HCT116 (cell line): ENCODE data around the gene TOM1. TPM values are rescaled to one million over a fixed set of nuclear protein-coding genes. Genes with fewer than 3 reads are reported as not detected.

Experiments used
- ATAC-seq: fragments of 200-7000 bp; cut with Tn5 transposase; 2 replicates; pipeline ENCODE4 v1.9.1; 2020; ENCODE audit warnings: mild to moderate bottlenecking, moderate library complexity
- BruUV-seq: library from RNA; stranded (reverse); fragments of 400-500 nt; replicated peaks from 2 replicates; lab custom pipeline; 2021; lab: Mats Ljungman, UMichigan
- CTCF ChIA-PET: fragments of 300-600 bp; sonication (Branson Sonifier 250); formaldehyde crosslinking; loops from one replicate; lab custom pipeline; 2021; ENCODE audit warnings: antibody characterized with exemption; lab: Charles Lee
- POLR2A ChIA-PET: fragments of 300-600, 350-600 bp; sonication (Branson Sonifier 250); formaldehyde crosslinking; loops from one replicate; lab custom pipeline; 2021; ENCODE audit warnings: antibody characterized with exemption; lab: Charles Lee
- RAD21 ChIA-PET, 2 experiments: fragments of 300-600 bp; sonication (Branson Sonifier 250); formaldehyde crosslinking; loops; one replicate each; lab custom pipeline; 2023; ENCODE audit warnings: low total read pairs in 2 of 2; ENCODE audit not compliant: uncharacterized antibody in 2 of 2, unreplicated experiment in 2 of 2, low non-redundant PET in 1 of 2; lab: Charles Lee
- DNase-seq: peaks from one replicate; pipeline ENCODE4 v3.0.0-alpha.2; 2010; ENCODE audit warnings: low read depth, low spot score
- H2AFZ ChIP-seq: fragments of 200-600 bp; shearing (Covaris generic), sonication (generic); 2 replicates; pipeline ENCODE4 v1.6.1; 2017; ENCODE audit warnings: low read depth, mixed run types, mixed read lengths, antibody characterized with exemption, low read length; ENCODE audit not compliant: poor library complexity, severe bottlenecking
- H3K27ac ChIP-seq: 2 replicates; pipeline ENCODE4 v1.5.1; 2012; ENCODE audit warnings: low read depth, low read length
- H3K27me3 ChIP-seq: fragments of 200-600 bp; sonication (generic); 2 replicates; pipeline ENCODE4 v1.6.1; 2016; ENCODE audit warnings: mixed run types, low read length, mixed read lengths; ENCODE audit not compliant: insufficient read depth
- H3K36me3 ChIP-seq, 2 experiments: fragments of 200-500 bp in 1 of 2; fragments of 200-600 bp in 1 of 2; sonication (Bioruptor generic) in 1 of 2; sonication (generic) in 1 of 2; 2 replicates each; pipeline versions ENCODE4 v1.5.1 to v1.6.1; 2014 to 2016; ENCODE audit warnings: low read length in 2 of 2, inconsistent platforms in 1 of 2, mixed read lengths in 1 of 2, mixed run types in 1 of 2; ENCODE audit not compliant: insufficient read depth in 2 of 2, control insufficient read depth in 1 of 2
- H3K4me1 ChIP-seq, 2 experiments: fragments of 200-600 bp in 1 of 2; sonication (generic) in 1 of 2; 2 replicates each; pipeline versions ENCODE4 v1.5.1 to v1.6.1; 2012 to 2017; ENCODE audit warnings: low read length in 2 of 2, inconsistent platforms in 1 of 2, mild to moderate bottlenecking in 1 of 2, mixed read lengths in 1 of 2, mixed run types in 1 of 2, moderate library complexity in 1 of 2; ENCODE audit not compliant: insufficient read depth in 2 of 2, control insufficient read depth in 1 of 2
- H3K4me2 ChIP-seq: fragments of 200-600 bp; sonication (generic); 2 replicates; pipeline ENCODE4 v1.6.1; 2017; ENCODE audit warnings: mixed run types, low read length, mixed read lengths
- H3K4me3 ChIP-seq, 2 experiments: fragments of 200-600 bp in 1 of 2; sonication (generic) in 1 of 2; replicated peaks in 1 of 2; 2 replicates each; pipeline ENCODE4 v1.5.1; 2011 to 2016; ENCODE audit warnings: low read length in 2 of 2, control low read depth in 1 of 2, low read depth in 1 of 2, mild to moderate bottlenecking in 1 of 2, mixed read lengths in 1 of 2, mixed run types in 1 of 2
- H3K79me2 ChIP-seq: fragments of 200-600 bp; sonication (generic); 2 replicates; pipeline ENCODE4 v1.6.1; 2017; ENCODE audit warnings: mild to moderate bottlenecking, mixed run types, low read length, moderate library complexity, mixed read lengths; ENCODE audit not compliant: insufficient read depth
- H3K9ac ChIP-seq: fragments of 200-600 bp; sonication (generic); 2 replicates; pipeline ENCODE4 v1.6.1; 2016; ENCODE audit warnings: low read length, mixed read lengths
- H3K9me2 ChIP-seq: fragments of 200-600 bp; sonication (generic), shearing (Covaris generic); 2 replicates; pipeline ENCODE4 v1.6.1; 2017; ENCODE audit warnings: mixed run types, mild to moderate bottlenecking, moderate library complexity; ENCODE audit not compliant: insufficient read depth
- H3K9me3 ChIP-seq, 2 experiments: fragments of 200-500 bp in 1 of 2; fragments of 200-600 bp in 1 of 2; sonication (Bioruptor generic) in 1 of 2; sonication (generic) in 1 of 2; 2 replicates each; pipeline ENCODE4 v1.6.1; 2014 to 2017; ENCODE audit warnings: low read length in 2 of 2, mixed read lengths in 2 of 2, inconsistent platforms in 1 of 2, low read depth in 1 of 2, mild to moderate bottlenecking in 1 of 2, mixed run types in 1 of 2, moderate library complexity in 1 of 2; ENCODE audit not compliant: control insufficient read depth in 1 of 2, insufficient read depth in 1 of 2
- H4K20me1 ChIP-seq: fragments of 200-600 bp; sonication (generic), shearing (Covaris generic); 2 replicates; pipeline ENCODE4 v1.6.1; 2017; ENCODE audit warnings: mixed run types, mild to moderate bottlenecking, moderate library complexity; ENCODE audit not compliant: insufficient read depth
- CEBPB ChIP-seq: IDR thresholded peaks from 2 replicates; pipeline ENCODE4 v1.6.1; 2012; ENCODE audit warnings: low read depth
- EGR1 ChIP-seq: IDR thresholded peaks from 2 replicates; pipeline ENCODE4 v1.6.1; 2012; ENCODE audit warnings: low read depth
- EZH2 ChIP-seq: fragments of 200-600 bp; sonication (generic); IDR thresholded peaks from 2 replicates; pipeline ENCODE4 v1.6.1; 2017; ENCODE audit warnings: antibody characterized with exemption, mixed run types
- FOSL1 ChIP-seq: IDR thresholded peaks from 2 replicates; pipeline ENCODE4 v1.6.1; 2012; ENCODE audit warnings: low read depth
- JUND ChIP-seq: IDR thresholded peaks from 2 replicates; pipeline ENCODE4 v1.6.1; 2012
- MAX ChIP-seq: IDR thresholded peaks from 2 replicates; pipeline ENCODE4 v1.6.1; 2012
- RAD21 ChIP-seq: IDR thresholded peaks from 2 replicates; pipeline ENCODE4 v1.6.1; 2012; ENCODE audit warnings: low read depth, mild to moderate bottlenecking
- REST ChIP-seq: IDR thresholded peaks from 2 replicates; pipeline ENCODE4 v1.6.1; 2012; ENCODE audit warnings: low read depth
- SP1 ChIP-seq: IDR thresholded peaks from 2 replicates; pipeline ENCODE4 v1.6.1; 2012; ENCODE audit warnings: low read depth
- TCF7L2 ChIP-seq: IDR thresholded peaks from 2 replicates; pipeline ENCODE4 v1.7.0; 2011; ENCODE audit warnings: borderline replicate concordance, inconsistent platforms; ENCODE audit not compliant: insufficient read depth, insufficient read length; ENCODE audit errors: extremely low read depth
- ZBTB33 ChIP-seq: IDR thresholded peaks from 2 replicates; pipeline ENCODE4 v1.6.1; 2011; ENCODE audit warnings: mild to moderate bottlenecking, low read length, moderate library complexity; ENCODE audit not compliant: insufficient replicate concordance; ENCODE audit errors: extremely low read depth
- ZFX ChIP-seq: fragments of 450-650 bp; IDR thresholded peaks from 2 replicates; pipeline ENCODE4 v1.6.1; 2017
- ZNF274 ChIP-seq: fragments of 200-500 bp; sonication (Bioruptor generic); IDR thresholded peaks from 2 replicates; pipeline ENCODE4 v1.6.1; 2014; ENCODE audit warnings: mild to moderate bottlenecking, low read depth, low read length, inconsistent platforms
- intact Hi-C: fragments of 100-400 bp; cut with micrococcal nuclease; formaldehyde crosslinking; loops from 2 replicates; pipeline ENCODE4 v1.10.0; 2022
- total RNA-seq: library from RNA; stranded (reverse); gene quantifications from one replicate; pipeline ENCODE4 v1.2.1, GENCODE V29; 2021; ENCODE audit not compliant: unreplicated experiment

Gene TOM1
- total RNA-seq, 1 experiment from 2014 or later = 18.0 TPM

GRCh38 chr22:35316751-35317150 lies 17.1 kb downstream of the TOM1 start:
- Histone ChIP-seq H3K27ac (no peak overlapping the region), H3K4me1 (peaks cover 18 to 31% of the 10 kb centered on the region in 2 experiments), H3K9me3 (no peaks in the 10 kb centered on the region), H3K4me2 (no peak overlapping the region), H3K27me3 (no peaks in the 10 kb centered on the region), H3K36me3 (no peaks in the 10 kb centered on the region), H3K79me2 (0 out of 2 replicates have a peak, but pooled peaks cover 2% of the 10 kb centered on the region), H4K20me1 (no peaks in the 10 kb centered on the region), H3K4me3 (no peak overlapping the region), H3K9me2 (no peaks in the 10 kb centered on the region), H3K9ac (no peak overlapping the region), H2AFZ (no peak overlapping the region)
- DNase-seq (no peak), ATAC-seq (no peak)
- ChIA-PET CTCF (no interaction called here), RAD21 (no interaction called here), POLR2A (no interaction called here)
- no TSS peak for BruUV-seq
- intact Hi-C loops = no loop called here
- TF ChIP-seq MAX (no peak), ZNF274 (no peak), REST (no peak), TCF7L2 (no peak), CEBPB (no peak), EGR1 (no peak), ZFX (no peak), RAD21 (no peak), FOSL1 (no peak), ZBTB33 (no peak), SP1 (no peak), EZH2 (no peak), JUND (no peak)
